Measurements from ENCODE around the gene PGGHG. TPM values are rescaled to one million over a fixed set of nuclear protein-coding genes. Genes with fewer than 3 reads are reported as not detected.
"Not testable (repeated sequence)": the region's sequence is repeated elsewhere in the genome, so short reads cannot be mapped to it uniquely, and the experiment has no call there.

Gene PGGHG
- total RNA-seq, 1 donor from 2014 or later: 9.1 TPM

DNA sequence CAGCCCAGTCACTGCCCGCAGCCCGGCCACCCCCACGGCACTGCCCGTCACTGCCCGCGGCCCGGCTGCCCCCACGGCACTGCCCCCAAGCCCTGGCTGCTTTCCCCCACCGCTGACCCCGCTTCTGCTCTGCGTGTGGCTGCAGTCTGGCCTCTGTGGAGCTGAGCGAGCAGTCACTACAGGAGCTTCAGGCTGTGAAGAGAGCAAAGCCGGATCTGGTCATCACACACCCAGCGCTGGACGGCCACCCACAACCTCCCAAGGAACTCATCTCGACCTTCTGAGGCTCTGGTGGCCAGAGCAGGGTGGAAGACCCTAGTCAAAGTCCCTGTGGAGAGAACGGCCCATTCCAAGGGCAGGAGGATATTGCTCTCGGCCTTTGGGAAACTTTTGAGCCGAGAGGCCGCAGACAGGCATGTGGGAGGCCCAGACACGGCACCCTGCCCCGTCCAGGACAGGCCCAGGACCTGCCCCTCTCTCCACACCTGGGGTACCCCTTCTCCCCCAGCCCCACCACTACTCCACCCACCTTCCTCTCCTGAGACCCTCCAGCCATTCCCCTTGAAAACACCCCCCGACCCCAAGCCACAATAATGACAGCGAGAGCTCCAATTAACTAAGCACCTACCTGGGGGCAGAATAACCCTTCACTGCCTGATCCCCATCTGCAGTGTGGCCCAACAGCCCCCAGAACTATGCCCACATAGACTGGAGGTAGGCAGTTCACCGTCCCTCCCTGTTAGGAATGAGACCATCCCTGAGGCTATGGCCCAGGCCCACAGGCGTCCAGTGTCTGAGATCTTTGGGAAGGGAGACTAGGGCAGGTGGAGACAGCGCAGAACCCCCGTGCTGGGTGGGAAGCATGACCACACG lies 3.7 kb upstream of the PGGHG start:
- no peak for DNase-seq (ENCODE audit: low spot score)

DNA sequence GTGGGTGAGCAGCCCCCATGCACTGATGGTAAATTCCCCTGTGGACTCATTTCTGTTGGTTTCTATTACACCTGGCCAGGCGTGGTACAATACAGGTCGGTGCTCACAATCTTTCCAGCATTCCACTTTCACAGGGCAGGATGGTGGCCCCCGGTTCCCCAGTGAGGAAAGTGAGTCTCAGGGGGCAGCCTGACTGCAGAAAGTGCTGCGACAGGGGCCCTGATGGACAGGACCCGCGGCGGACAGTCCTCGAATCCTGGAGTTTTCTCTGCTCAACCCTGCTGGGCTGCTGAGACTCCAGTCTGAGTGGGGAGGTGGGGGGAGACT lies 3.1 kb upstream of the PGGHG start:
- no peak for DNase-seq (ENCODE audit: low spot score)

DNA sequence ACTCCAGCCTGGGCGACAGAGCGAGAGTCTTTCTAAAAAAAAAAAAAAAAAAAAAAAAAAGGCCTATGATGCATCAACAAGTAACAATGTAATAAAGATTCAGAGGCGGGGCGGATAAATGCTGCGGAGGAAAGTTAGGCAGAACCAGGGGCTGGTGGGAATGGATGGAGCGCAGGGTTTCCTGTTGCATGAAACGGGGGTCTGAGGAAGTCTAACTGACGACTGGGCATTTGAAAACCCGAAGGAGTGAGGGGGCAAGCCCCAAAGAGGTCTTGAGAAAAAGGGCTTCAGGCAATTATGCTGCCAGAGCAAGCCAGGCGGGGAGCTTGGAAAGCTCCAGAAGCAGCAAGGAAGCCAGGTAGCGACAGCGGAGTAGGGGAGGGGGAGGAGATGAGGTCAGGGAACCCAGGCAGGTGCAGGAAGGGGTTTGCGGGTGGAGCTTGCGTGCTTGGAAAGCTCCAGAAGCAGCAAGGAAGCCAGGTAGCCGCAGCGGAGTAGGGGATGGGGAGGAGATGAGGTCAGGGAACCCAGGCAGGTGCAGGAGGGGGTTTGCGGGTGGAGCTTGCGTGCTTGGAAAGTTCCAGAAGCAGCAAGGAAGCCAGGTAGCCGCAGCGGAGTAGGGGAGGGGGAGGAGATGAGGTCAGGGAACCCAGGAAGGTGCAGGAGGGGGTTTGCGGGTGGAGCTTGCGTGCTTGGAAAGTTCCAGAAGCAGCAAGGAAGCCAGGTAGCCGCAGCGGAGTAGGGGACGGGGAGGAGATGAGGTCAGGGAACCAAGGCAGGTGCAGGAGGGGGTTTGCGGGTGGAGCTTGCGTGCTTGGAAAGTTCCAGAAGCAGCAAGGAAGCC lies 1.7 kb upstream of the PGGHG start:
- not testable (repeated sequence) for DNase-seq (ENCODE audit: low spot score)

DNA sequence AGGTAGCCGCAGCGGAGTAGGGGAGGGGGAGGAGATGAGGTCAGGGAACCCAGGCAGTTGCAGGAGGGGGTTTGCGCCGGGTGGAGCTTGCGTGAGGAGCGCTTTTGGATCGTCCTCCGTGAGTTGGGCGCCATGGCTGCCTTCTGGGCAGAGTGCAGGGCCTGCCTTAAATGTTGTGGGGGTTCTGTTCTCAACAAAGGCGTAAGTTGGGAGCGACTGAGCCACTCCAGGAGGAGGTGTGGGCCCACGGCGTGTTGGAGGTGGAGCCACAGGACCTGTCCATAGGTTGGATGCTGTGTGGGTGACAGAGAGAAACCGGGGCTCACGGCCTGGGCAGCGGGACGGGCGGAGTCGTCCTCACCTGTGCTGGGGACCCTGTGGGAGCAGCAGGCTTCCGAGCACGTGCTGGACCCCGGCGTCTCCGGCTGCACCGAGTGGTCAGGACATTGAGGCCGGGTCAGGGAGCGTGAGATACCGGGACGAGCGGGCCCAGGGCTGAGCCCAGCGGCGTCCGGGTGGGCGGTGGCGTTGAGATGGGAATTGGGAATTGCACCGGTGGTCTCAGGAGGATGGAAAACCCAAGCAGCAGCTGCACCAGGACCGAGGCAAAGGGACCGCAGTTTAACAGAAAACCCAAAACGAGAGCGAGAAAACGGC lies 977 bp upstream of the PGGHG start:
- no peak for DNase-seq (ENCODE audit: low spot score)

DNA sequence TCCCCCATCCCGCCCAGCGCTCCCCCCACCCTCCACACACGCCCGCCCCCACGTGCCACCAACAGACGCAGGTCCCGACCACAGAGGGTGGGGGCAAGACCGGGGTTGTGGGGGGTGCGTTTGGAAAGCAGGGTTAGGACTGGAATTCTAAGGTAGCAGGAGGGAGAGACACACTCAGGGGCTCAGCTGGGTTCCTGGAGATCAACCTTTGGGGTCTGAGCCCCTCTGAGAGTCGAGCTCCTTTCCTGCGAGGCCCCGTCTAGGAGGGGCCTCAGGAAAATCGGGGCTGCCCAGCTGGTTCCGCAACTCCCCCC lies 429 bp downstream of the PGGHG start:
- no peak for DNase-seq (ENCODE audit: low spot score)

DNA sequence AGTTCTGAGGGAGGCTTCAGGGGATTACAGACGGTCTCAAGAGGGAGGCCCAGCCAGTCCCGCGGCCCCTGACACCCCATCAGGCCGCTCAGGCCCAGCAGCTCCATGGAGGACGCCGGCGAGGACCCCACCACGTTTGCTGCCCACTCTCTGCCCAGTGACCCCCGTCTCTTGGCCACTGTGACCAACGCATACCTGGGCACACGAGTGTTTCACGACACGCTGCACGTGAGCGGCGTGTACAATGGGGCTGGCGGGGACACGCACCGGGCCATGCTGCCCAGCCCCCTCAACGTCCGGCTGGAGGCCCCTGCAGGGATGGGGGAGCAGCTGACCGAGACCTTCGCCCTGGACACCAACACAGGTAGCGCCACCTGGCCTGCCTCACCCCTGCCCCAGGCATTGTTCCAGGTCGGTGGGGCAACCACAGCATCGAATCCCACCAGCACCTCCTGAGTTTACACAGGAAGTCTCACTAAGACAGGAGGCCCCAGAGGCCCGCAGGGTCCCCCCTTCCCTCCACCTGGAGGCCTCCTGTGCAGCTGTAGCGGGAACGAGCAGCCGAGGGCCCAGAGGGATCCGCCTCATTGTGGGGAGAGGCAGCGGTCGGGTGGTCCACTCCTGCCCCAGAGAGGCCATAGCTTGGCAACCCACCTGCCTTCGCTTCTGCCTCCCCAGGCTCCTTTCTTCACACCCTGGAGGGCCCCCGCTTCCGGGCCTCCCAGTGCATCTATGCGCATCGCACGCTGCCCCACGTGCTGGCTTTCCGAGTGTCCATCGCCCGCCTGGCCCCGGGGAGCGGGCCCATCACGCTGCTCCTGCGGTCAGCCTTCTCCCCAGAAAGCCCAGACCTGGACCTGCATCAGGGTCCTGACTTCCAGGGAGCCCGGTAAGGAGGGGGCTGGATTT lies 1.0 kb downstream of the PGGHG start:
- no peak for DNase-seq (ENCODE audit: low spot score)

DNA sequence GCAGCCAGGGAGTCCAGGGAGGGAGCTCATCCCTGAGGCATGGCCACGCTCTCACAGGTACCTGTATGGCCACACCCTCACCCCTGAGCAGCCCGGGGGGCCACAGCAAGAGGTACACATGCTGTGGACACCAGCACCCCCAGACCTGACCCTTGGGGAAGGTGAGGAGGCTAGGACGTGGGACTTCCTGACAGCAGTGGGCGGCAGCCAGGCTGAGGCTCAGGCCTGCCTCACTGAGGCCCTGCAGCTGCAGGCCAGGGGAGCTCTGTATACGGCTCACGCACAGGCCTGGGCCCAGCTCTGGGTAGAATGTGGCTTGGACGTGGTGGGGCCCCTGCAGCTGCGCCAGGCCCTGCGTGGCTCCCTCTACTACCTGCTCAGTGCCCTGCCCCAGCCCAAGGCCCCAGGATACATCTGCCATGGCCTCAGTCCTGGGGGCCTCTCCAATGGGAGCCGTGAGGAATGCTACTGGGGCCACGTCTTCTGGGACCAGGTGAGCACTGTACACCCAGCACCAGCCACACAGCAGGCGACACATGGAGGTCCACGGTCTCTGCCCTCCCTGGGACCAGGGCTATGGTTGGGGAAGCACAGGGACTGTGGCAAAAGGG lies 1.8 kb downstream of the PGGHG start:
- DNase-seq (ENCODE audit: low spot score): no peak

DNA sequence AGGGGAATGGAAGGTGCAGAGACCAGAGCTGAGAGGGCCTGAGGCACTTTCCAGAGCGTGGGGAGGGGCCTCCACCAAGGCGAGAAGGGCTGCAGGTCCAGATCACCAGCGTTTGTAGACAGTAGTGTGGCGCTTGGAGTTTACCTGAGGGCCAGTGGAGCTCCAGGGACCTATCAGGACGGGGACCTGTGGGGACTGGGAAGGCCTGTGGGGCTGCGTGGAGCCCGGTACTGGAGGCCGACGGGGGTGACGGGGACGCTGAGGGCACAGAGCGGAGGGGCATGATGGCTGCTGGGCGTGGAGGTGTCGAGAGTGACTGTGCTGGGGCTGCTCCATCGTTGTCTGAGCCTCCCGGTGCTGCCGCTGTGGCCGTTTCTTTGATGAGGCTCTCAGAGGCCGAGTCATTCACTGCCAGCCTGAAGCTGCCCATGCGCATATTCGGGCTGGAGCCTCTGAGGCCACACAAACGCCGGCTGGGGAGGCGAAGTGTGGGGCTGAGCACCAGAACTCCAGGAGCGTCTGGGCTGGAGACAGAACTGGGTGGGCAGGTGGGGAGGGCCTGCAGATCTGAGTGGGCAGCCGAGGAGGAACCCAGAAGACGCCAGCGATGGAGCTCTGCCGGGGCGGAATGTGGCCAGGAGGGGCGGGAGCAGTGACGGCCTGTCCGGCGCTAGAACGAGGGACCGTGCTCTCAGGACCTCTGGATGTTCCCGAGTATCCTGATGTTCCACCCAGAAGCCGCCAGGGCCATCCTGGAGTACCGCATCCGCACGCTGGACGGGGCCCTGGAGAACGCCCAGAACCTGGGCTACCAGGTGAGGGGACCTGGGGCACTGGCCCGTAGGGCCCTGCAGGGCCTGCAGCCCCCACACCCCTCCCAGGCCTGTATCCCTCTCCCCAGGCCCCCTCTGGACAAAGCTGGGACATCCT lies 2.6 kb downstream of the PGGHG start:
- DNase-seq (ENCODE audit: low spot score): no peak

DNA sequence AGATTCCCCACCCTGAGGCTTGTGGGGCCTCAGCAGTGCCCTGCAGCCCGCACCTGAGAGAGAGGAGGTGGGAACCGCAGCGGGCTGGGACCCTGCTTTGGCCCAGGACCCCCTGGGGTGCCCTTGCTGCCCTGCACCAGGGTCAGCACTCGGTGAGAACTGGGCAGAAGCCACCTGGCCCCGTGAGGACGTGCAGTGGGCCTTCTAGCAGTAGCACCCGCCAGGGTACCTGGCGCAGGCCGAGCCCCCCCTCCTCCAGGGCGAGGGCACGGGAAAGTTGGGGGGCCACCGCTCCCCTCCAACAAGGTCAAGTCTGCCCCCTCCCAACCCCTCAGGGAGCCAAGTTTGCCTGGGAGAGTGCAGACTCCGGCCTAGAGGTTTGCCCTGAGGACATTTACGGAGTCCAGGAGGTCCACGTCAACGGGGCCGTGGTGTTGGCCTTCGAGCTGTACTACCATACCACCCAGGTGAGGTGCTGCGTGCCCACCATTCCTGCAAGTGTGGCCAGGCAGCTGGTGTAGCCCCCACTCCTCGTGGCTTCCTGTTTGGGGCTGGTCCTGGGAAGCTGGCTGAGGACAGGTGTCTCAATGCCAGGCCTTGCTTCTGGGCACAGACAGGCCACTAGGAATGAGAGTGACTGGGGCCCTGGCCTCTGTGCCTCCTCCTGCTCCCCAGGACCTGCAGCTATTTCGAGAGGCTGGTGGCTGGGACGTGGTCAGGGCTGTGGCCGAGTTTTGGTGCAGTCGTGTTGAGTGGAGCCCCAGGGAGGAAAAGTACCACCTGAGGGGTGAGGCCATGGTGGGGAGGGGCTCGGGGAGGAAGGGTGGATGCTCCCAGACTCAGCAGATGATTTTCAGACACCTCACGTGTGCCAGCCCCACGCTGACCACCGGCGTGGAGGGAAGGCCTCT lies 3.5 kb downstream of the PGGHG start:
- no peak for DNase-seq (ENCODE audit: low spot score)

DNA sequence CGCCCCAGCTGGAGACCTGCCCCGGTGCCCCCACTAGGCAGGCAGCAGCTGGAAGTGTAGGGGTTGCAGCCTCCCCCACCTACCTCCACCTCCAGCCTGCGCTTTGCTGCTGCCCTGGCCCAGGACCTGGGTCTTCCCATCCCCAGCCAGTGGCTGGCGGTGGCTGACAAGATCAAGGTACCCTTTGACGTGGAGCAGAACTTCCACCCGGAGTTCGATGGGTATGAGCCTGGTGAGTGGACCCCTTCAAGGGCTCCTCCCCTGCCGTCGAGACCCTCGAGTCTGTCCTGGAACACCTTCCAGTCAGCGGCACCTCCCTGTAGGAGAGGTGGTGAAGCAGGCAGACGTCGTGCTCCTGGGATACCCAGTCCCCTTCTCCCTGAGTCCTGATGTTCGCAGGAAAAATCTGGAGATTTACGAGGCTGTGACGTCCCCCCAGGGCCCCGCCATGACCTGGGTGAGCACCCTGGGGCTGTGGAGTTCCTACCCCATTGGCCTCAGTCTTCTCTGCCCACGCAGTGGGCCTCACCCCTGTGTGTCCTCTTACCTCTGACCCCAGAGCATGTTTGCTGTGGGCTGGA lies 4.4 kb downstream of the PGGHG start:
- DNase-seq (ENCODE audit: low spot score): no peak

DNA sequence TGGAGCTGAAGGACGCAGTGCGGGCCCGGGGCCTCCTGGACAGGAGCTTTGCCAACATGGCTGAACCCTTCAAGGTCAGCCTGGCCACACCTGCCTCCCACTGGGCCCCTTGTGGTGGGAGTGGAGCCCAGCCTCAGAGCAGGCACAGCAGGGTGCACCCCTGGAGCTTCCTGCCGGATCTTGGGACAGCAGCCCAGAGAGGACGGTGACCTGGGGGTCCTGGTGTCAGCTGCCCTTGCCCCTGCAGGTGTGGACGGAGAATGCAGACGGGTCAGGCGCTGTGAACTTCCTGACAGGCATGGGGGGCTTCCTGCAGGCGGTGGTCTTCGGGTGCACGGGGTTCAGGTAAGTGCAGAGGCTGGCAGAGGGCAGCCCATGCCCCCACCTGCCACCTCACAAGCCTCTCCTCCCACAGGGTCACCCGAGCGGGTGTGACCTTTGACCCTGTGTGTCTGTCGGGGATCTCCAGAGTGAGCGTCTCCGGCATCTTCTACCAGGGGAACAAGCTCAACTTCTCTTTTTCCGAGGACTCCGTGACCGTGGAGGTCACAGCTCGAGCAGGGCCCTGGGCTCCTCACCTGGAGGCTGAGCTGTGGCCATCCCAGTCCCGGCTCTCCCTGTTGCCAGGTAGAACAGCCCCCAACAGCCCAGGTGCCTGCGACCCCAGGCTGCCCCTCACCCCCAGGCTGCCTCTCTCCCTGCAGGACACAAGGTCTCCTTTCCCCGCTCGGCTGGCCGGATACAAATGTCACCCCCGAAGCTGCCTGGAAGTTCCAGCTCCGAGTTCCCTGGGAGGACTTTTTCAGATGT lies 5.1 kb downstream of the PGGHG start:
- no peak for DNase-seq (ENCODE audit: low spot score)

DNA sequence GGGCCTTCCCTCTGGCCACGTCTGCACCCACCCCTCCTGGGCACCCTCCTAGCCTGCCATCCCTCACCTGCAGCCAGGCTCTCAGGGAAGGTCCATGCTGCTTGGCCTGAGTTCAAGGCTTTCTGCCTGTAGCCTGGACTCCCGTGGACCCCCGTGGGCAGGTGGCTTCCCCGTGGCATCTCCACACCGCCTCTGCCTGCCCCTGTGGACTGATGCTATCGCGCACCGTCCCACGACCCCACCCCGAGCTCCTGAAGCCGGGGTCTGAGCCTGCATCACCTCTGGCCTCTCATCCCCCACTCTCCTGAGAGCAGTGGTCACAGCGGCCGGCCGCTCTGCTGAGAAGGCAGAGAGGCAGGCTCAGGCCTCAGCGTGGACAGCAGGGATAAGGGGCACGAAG lies 5.9 kb downstream of the PGGHG start:
- no peak for DNase-seq (ENCODE audit: low spot score)

DNA sequence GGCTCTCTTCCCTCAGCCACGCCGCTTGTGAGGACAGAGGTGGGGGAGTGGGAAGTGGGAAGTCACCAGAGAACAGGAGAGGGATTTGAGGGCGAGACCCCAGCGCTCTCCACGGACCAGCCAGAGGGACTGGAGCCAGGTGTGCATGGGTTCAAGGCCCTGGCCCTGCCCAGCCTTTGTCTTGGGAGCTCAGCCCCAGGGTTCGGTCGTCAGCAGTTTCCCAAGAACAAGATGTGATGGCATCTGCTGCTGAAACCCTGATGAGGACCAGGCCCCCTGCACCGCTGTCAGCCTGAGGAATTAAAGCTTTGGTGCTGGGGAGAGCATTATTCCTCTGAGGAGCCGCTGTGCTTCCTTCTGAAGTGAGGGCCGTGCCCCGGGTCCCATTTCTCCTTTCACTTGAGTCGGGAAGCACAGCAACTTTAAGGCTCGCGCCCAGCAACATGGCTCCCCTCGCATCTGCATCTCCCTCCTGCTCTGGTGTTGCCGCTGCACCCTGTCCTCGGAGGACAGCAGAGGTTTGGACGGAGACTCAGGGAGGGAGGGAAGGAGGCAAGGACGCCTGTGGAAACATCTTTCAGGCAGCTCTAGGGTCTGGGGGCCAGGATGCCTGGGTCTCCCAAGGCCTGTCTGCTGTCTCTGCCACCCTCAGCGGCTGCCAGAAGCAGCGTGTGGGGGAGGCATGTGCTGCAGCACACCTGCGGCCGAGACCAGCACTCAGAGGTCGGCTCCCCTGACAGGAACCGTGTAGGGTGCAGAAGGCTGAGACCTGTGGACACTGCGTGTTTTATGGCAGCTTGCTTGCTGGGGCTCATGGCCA lies 6.6 kb downstream of the PGGHG start:
- no peak for DNase-seq (ENCODE audit: low spot score)

DNA sequence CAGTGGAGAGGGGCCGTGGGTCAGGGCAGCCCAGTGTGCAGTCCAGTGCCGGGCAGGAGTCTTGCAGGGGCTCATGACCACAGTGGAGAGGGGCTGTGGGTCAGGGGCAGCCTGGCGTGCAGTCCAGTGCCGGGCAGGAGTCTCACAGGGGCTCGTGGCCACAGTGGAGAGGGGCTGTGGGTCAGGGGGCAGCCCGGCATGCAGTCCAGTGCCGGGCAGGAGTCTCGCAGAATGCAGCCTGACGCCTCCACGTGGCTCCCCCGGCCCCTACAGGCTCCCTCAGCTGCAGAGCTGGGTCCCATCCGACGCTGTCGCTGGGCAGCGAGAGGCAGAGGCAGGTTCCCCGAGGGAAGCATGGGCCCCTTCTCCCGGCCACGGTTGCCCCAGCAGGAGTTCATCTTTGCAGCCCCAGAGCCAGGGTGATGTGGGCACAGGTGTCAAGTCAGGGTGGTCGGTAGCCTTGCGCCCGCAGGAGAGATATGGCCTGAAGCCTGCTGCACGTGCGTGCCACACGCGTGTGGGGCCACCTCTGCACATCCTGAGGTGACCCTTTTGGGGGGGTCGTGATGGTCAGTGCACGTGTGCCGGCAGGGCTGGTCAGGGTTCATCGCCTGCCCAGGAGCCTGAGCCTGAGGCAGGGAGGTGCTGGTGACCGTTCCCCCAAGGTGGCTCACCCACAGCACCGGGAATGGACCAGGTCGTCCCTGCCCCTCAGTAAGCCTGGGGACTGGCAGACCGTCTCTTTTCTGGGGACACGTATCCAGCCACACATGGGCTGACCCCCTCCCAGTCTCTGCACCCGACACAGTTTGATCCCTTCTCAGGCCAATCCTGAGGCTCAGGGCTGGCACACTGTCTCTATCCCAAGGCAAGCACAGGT lies 7.5 kb downstream of the PGGHG start:
- DNase-seq (ENCODE audit: low spot score): no peak

DNA sequence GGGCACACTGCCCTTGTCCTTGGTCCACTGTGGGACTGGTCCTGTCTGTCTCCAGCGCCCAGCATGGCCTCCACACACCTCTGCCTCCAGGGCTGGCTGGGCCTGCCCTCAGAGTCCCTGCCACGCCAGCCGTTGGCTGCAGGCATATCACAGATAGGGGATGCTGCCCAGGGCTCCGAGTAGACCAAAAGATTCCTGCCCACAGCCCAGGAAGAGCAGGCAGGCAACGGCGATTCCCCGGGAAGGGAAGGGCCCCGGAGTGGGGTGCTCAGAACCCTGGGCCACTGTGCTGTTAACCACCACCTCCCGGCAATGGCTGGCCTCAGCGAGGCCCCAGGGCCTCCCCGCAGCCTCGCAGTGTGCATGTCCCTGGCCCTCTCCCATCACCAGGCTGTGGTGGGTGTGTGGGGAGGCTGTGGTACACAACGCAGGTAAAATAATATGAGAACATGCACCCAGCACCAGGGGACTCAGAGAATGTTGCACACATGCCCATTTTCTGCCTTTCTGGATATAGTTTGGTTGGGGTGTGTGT lies 8.2 kb downstream of the PGGHG start:
- DNase-seq (ENCODE audit: low spot score): no peak
